GM18520 (cell line): ENCODE data around the gene FANCE.

Experiments
- ATAC-seq: cut with Tn5 transposase; IDR thresholded peaks from one replicate; pipeline ENCODE4 v1.9.1; 2021; ENCODE audit not compliant: unreplicated experiment

FANCE gene

GRCh38 chr6:35483893-35484645 lies 31.9 kb downstream of the FANCE start:
- ATAC-seq, result no peak

GRCh38 chr6:35484921-35485392 lies 32.8 kb downstream of the FANCE start:
- no peak for ATAC-seq

- no peak for ATAC-seq
These were observed 33.3 kb downstream of the FANCE start for GRCh38 chr6:35485402-35485877.

- no peak for ATAC-seq
These were observed 34.1 kb downstream of the FANCE start for GRCh38 chr6:35486005-35486925.

GRCh38 chr6:35487658-35488516 lies 35.7 kb downstream of the FANCE start:
- no peak for ATAC-seq

GRCh38 chr6:35488517-35488862 lies 36.4 kb downstream of the FANCE start:
- ATAC-seq, result no peak

- no peak for ATAC-seq
These were observed 36.9 kb downstream of the FANCE start for GRCh38 chr6:35489066-35489465.

- ATAC-seq, result no peak
These were observed 38.1 kb downstream of the FANCE start for GRCh38 chr6:35489995-35490791.

GRCh38 chr6:35490821-35491557 lies 38.9 kb downstream of the FANCE start:
- ATAC-seq, result no peak

- ATAC-seq, result no peak
These were observed 39.6 kb downstream of the FANCE start for GRCh38 chr6:35491558-35492257.

- no peak for ATAC-seq
These were observed 40.3 kb downstream of the FANCE start for GRCh38 chr6:35492258-35492973.

- ATAC-seq, result no peak
These were observed 40.8 kb downstream of the FANCE start for GRCh38 chr6:35492974-35493284.

GRCh38 chr6:35493307-35493983 lies 41.3 kb downstream of the FANCE start:
- no peak for ATAC-seq

GRCh38 chr6:35494161-35494563 lies 42.0 kb downstream of the FANCE start:
- ATAC-seq, result no peak

- no peak for ATAC-seq
These were observed 43.3 kb downstream of the FANCE start for GRCh38 chr6:35495258-35496035.

GRCh38 chr6:35496036-35496840 lies 44.1 kb downstream of the FANCE start:
- no peak for ATAC-seq
